ENCODE data around the gene RMND5A. TPM values are rescaled to one million over a fixed set of nuclear protein-coding genes. Genes with fewer than 3 reads are reported as not detected.

The RMND5A gene
- total RNA-seq, 1 donor from 2014 or later, result 64.0 TPM

DNA sequence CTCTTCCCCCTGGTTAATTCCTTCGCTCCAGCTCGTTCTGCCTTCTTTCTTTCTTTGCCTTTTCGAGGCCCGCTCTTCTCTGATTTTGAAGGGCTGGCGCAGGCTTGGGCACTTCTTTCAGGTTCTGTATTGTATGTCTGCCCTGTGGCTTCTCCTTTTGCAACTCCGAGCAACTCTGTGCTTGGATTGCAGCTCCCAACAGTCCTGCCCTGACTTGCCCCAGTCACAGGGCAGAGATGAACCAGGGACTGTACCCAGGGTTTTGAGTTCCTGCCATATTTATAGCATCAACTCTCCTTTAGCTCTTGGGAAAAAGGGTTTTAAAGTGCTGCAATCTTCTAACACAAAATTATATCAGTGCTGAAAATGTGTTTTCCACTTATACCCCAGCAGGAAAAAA lies 101.8 kb downstream of the RMND5A start:
- DNase-seq (ENCODE audit: low spot score in 2 of 2) (no peak), FAIRE-seq (no peak)

DNA sequence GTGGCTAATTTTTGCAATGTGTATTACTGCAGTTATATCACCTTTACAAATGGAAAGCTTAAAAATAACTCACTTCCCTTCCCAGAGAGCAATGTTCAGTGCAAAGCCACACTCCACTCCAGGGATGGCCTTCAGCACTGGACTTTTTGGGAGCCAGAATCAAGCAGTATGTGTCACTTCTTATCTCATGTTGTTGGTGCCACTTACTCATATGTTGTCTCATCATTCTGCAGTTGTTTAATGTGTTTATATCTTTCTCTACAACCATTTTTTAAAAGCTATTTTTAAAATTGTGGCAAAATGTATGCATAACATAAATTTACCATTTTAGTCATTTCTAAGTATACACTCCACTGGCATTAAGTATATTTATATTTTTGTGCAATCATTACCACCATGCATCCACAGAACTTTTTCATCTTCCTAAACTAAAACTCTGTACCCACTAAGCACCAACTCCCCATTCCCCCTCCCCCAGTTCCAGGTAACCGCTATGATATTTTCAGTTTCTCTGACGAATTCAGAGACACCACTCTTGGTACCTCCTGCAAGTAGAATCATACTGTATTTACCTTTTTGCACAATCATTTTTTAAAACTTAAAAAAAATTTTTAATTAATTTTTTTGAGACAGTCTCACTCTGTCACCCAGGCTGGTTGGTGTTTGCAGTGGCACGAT lies 102.7 kb downstream of the RMND5A start:
- FAIRE-seq (no peak), DNase-seq (ENCODE audit: low spot score in 2 of 2) (no peak)

DNA sequence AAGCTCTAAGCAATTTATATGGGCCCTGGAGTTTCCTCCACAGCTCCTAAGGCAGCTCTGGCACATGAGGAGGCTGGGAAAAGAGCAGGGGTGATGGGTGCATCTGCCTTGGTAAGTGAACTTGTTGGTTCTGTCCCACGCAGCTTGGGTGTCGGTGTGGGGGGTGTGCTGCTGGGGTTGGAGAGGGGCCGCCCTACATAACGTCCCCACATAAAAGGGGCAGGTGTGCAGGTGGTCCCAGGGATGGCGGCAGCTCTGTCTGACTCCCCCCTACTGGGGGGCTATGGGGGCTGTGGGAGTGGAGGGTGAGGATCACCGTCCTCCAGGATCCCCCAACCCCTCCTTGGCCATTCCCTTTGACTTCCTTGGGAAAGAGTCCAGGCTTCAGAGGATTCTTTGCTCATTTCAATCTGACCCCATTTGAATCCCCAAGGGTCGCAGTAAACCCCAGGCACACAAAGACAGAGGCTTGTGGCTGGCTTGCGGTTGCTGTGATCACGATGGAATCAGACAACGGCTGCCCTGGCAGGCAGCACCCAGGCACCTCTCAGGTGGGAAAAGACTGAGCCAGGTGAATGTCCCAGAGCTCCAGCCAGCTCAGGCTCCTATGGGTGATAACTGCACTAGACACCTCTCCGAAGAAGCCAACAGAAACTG lies 105.1 kb downstream of the RMND5A start:
- FAIRE-seq, result no peak
- DNase-seq (ENCODE audit: low spot score in 2 of 2), result no peak

DNA sequence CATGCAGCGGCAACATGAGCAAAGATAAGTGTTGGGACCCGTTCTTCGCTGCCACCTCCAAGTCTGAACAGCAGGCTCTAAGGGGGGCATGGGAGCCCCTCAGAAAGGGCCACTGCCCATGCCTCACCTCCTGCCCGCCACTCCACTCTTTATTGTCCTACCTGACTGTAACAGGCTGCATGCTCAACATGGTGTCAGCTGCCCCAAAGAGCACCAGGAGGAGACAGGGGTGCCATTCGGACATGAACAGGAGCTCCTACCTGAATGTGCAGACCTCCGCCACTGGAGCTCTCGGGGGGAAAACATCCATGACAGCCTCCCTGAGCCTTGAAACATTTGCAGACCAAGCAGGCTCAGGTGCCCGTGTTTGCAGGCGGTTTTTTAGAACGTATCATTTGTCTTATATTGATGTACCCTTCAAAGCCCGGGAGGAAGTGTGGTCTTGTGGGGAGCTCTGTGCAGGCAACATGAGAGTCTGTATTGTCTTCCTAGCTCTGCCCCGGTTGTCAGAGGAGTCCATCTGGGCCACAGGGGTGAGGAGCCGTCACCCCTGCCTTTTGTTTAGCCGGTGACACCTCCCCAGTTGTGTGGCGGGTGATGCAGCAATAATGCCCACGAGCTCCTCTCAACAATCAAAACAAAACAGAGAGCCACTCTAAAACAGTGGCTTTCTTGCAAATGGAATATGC lies 105.7 kb downstream of the RMND5A start:
- no peak for FAIRE-seq
- DNase-seq (ENCODE audit: low spot score in 2 of 2), result no peak

DNA sequence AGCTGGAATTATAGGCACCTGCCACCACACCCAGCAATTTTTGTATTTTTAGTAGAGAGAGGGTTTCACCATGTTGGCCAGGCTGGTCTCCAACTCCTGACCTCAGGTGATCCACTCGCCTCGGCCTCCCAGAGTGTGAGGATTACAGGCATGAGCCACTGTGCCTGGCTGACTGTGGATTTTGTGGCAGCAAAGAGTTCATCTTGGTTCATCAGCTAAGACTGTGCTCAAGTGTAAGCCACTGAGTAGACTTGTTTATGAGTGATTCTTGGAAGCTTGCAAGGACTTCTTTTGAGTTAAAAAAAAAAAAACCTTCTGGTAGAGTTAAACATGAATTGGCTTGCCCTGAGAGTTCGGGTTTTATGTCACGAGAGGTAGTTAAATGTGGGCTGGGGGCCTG lies 106.9 kb downstream of the RMND5A start:
- no peak for FAIRE-seq

More for the DNA sequence above, 106.9 kb downstream of the RMND5A start:
- no peak for DNase-seq (ENCODE audit: low spot score in 2 of 2)

Other genes starting within 250 kb of the RMND5A start
- gene CHMP3, start 156.8 kb upstream of the RMND5A start, total RNA-seq, result 44.4 TPM
- 33.4 TPM for gene RNF103, start 96.4 kb upstream of the RMND5A start, total RNA-seq
- gene CD8A, start 70.6 kb downstream of the RMND5A start, total RNA-seq, result 1.2 TPM
- gene CD8B, start 141.6 kb downstream of the RMND5A start, total RNA-seq, result not detected
- gene RGPD1, start 221.8 kb downstream of the RMND5A start, total RNA-seq, result 1.6 TPM